NCI-H2081 treated with DMSO at 0.1 percent for 48 hours (cell line): ENCODE measurements around the gene SPATA6L.
A peak's percentile ranks its signal among the peaks of the same experiment; 100 is the strongest.
"Not testable (repeated sequence)": the region's sequence is repeated elsewhere in the genome, so short reads cannot be mapped to it uniquely, and the experiment has no call there.

ENCODE experiments used
- DNase-seq: peaks from one replicate; lab custom pipeline; 2025; lab: John Stamatoyannopoulos, UW

The SPATA6L gene

DNA sequence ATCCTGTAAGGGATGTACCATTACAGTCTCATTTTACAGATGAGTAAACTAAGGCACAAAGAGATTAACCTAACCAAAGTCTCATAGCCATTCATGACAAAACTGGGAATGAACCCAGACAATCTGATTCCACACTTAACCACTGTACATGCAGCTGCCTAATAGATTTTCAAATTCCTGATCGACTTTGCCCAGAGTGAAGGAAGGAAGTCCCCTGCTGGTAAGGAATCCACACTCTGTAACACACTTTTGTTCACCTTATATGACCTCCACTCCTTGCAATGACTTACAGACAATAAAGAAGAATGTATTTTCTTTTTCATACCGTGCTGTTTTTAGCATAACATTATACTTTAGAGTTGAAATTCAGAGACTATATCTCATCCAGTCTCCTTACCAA, 35.4 kb downstream of the SPATA6L start:
- no peak for DNase-seq

GRCh38 chr9:4622016-4622415, 44.3 kb downstream of the SPATA6L start:
- no peak for DNase-seq

GRCh38 chr9:4620881-4621555, 45.3 kb downstream of the SPATA6L start:
- DNase-seq: no peak

GRCh38 chr9:4620057-4620765, 46.1 kb downstream of the SPATA6L start:
- no peak for DNase-seq

DNA sequence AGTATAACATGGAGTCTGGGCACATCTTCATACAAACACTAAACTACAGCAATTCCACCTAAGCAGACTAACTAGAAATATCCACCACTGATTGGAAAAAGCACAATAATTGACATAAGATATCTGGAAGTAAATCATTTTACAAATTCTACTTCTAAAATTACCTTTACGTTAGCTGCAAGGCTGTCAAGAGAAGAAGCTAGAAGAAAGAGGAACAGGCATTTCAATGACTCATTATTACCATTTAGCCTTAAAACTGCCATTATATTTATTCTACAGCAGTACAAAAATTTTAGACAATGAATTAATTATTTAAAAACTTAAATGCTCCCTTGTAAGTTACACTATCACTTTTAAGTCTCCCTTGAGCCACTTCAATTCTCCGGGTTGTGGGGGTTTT, 47.6 kb downstream of the SPATA6L start:
- no peak for DNase-seq

DNA sequence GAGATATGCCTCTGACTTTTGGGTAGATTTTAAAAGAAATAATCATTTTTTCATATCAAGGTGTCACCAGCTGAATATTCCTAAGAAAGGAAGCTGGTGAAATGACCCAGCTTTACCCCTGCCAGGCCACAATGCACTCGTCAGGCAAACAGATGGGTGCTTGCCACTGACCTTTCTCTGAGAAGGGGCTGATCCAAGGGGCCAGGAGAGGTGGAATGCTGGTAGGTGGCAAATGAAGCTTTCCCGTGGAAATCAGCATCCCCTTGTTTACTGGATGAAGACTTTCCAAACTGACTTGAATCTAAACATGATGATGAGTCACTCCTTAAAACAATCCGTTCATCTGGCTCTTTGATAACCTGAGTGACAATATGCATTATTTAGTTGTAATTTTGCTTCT, 48.5 kb downstream of the SPATA6L start:
- no peak for DNase-seq

DNA sequence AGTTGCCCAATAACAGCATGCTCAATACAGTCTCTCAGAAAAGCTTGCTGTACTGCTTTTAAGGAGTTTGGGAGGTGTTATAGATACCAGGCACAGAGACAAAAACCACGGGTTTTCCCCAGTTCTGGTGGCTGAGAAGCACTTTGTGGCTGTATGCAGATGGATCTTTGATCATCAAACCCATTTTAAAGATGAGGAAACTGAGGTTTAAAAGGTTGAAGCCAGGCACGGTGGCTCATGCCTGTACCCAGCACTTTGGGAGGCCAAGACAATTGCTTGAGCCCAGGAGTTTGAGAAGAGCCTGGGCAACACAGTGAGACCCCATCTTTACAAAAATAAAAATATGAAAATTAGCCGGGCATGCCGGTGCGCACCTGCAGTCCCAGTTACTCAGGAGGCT, 50.5 kb downstream of the SPATA6L start:
- no peak for DNase-seq

DNA sequence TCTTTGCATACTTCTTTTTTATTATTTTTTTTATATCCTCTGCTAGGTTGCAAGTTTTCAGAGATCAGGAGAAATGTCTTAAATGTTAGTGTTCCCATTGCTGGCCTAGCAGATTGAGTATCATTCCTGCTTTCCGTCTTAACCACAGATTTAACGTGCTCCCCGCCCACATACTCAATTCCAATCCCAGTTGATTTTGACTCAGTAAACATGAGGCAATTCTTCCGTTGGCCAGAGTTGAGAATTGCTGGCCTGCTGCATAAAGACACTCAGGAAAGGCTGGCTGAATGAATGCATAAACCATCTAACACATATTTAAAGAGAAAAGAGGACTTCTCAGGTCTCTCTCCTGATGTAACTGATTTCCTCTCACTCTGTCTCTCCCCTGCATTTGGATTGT, 51.0 kb downstream of the SPATA6L start:
- no peak for DNase-seq

DNA sequence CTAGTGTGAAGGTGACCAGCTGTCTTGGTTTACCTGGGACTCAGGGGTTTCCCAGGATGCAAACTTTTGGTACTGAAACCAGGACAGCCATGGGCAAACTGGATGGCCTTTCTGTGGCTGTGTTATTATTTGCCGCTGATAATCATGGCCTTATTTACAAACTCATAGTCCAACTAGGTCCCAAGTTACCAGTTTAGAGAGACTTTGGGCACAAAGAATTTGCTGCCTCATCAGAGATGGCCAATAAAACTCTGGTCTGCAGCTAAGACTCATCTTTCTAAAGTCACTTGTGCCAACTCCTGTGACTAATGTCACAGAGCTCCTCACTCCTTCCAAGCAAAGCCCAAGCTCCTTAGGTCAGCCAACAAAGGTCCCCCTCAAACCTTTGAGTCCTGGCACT, 51.7 kb downstream of the SPATA6L start:
- no peak for DNase-seq

DNA sequence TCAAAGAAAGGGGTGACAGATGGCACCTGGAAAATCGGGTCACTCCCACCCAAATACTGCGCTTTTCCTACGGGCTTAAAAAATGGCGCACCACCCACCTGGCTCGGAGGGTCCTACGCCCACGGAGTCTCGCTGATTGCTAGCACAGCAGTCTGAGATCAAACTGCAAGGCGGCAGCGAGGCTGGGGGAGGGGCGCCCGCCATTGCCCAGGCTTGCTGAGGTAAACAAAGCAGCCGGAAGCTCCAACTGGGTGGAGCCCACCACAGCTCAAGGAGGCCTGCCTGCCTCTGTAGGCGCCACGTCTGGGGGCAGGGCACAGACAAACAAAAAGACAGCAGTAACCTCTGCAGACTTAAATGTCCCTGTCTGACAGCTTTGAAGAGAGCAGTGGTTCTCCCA, 60.2 kb downstream of the SPATA6L start:
- DNase-seq: not testable (repeated sequence)

GRCh38 chr9:4604678-4605095, 61.6 kb downstream of the SPATA6L start:
- DNase-seq: peak; percentile 55

GRCh38 chr9:4603830-4604229, 62.5 kb downstream of the SPATA6L start:
- DNase-seq: no peak

DNA sequence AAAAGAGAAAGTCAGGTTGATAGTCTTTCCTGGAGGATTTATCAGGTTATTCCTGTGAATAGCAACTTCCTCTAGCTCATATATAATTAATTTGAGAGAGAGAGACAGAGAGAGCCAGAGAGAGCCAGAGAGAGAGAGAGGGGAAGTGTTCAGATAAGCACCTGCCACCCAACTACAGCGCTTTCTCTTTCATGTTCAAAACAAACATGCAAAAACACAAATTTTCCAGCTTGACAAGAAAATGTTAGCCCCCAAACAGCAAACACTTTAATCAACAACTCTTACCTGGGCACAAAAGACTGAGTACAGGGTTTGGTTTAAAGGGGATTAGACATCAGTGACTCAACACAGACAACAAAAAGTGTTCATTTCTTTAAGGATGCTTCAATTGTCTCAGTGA, 65.9 kb downstream of the SPATA6L start:
- no peak for DNase-seq

DNA sequence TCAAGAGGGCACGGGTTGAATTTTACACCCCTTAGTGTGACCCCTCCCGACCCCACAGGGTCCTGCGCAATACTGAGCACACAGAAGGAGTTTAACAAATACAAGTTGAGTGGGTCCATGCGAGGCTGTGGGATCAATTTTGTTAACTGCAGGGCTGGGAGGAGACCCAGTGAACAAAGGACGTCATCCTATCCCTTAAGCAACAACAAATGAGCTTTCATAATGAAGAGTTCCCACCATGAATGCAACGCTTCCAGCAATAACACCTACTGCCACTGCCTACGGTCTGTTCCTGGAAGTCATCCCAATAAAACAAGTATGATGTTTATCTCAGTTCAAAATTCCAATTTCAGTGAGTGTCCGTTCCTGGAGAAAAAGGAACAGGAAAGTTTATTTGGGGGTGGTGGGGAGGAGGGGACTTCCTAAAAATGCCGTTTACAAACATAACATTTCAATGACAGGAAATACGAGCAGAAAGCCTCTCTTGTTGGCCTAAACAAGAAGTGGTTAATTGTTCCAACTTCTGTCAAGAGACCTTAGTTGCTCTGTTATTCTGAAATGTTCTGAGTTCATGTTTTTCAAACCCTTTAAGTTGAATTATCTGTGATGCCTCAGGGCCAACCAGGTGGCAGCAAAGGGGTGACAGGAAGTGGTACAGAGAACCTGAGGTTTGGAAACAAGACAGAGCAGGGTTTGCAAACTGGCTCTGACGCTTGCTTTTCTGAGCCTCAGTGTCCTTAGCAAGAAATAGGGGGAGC, 69.9 kb downstream of the SPATA6L start:
- no peak for DNase-seq

DNA sequence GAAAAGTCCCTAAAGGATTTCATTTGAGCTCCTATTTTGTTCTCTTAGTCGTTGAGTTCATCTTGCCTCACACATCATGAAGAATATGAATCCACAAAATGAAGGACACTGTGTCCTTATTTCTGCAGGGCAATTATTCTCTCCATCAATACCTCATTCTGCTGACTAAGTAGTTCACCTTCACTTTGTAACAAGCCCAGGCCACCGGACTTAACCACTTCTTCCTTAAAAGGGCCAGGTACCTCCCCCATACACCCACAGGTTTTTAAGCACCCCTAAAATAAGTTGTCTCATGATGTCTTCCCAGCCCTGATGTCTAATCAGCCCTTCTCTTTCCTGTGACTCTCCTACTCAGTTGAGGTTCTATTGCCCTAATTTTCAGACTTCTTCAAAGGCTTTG, 71.3 kb downstream of the SPATA6L start:
- DNase-seq: no peak

DNA sequence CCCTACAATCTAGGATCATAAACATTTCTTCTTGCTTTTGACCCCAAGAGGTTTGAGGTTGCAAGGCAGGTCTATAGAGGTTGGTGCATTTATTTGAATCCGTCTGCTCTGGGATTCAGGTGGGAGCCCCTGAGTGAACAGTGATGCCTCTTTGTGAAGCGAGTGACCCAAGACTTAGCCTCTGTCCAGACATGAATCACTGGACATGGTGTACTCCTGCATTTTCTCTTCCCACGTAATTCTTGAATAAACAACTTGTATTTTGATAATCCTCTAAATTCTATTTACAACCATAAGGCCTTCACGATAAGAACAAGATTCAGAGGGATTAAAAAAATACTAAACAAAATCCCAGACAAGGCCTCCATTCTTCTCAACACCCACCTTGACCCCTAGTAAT, 71.7 kb downstream of the SPATA6L start:
- no peak for DNase-seq

DNA sequence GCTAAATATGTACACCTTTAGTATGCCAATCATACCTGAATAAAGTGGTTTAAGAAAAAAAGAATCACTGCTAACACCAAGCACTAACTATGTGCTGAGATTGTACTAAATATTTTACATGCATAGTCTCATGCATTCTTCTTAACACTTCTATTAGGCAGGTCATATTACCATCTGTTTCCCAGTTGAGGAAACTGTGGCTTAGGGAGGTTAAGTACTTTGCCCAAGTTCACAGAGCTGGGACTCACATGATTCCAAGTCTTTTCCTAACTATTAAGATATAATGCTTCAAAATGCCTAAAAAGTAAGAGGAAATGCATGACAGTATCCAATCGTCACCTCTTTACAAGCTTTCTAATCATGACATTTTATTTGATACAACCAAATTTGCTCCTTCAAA, 73.4 kb downstream of the SPATA6L start:
- DNase-seq: no peak

DNA sequence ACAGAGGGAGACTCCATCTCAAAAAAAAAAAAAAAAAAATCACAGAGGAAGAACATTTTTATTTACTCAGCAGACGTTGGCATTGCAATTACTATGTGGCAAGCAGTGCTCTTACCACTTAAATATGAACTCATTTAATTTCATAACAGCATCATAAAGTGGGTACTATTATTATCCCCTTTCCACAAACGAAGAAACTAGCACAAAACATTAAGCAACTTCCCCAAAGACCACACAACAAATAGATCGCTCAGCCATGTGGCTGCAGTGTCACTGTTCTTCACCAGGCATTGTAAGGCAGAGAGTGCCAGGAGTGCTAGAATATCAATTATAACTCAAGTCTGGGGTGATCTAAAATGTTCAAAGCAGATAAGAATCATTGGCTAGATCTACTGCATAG, 74.0 kb downstream of the SPATA6L start:
- no peak for DNase-seq

GRCh38 chr9:4591123-4591500, 75.2 kb downstream of the SPATA6L start:
- no peak for DNase-seq

- DNase-seq: no peak
Measured at GRCh38 chr9:4590430-4591122, 75.7 kb downstream of the SPATA6L start.

GRCh38 chr9:4588721-4589120, 77.6 kb downstream of the SPATA6L start:
- DNase-seq: no peak

GRCh38 chr9:4585135-4585534, 81.1 kb downstream of the SPATA6L start:
- DNase-seq: no peak

- no peak for DNase-seq
Measured at GRCh38 chr9:4584636-4585035, 81.6 kb downstream of the SPATA6L start.
